ENCODE measurements around the gene GABRR2.

DNA sequence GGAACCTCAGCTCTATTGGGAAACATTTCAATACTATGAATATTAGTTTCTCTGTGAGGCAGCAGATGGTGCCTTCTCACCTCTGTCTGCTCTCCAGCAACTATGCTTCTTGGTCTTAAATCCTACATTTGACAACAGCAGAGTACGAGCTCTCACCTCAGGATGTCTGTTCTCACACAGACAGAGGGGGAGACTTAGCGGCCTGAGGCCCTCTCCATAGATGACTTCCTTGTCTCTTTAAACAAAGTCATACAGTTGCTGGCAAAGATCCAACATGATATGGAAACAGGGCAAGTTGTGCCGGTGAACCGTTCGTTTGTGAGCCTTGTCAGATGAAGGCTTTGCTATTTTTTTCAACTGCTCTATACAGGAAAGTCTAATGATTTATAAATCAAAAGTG lies 54.3 kb downstream of the GABRR2 start:
- TF ChIP-seq, protein P1, sequence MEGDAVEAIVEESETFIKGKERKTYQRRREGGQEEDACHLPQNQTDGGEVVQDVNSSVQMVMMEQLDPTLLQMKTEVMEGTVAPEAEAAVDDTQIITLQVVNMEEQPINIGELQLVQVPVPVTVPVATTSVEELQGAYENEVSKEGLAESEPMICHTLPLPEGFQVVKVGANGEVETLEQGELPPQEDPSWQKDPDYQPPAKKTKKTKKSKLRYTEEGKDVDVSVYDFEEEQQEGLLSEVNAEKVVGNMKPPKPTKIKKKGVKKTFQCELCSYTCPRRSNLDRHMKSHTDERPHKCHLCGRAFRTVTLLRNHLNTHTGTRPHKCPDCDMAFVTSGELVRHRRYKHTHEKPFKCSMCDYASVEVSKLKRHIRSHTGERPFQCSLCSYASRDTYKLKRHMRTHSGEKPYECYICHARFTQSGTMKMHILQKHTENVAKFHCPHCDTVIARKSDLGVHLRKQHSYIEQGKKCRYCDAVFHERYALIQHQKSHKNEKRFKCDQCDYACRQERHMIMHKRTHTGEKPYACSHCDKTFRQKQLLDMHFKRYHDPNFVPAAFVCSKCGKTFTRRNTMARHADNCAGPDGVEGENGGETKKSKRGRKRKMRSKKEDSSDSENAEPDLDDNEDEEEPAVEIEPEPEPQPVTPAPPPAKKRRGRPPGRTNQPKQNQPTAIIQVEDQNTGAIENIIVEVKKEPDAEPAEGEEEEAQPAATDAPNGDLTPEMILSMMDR (conservative IDR thresholded peaks at IDR 0.05; ENCODE audit: low read depth, low read length), result no peak
- TF ChIP-seq EZH2 (IDR thresholded peaks at IDR 0.05; ENCODE audit: low read length, unreplicated experiment), result no peak
- TF ChIP-seq EZH2phosphoT487 (IDR thresholded peaks at IDR 0.05; ENCODE audit: borderline replicate concordance, low read length), result no peak
